Activated naive CD4-positive, alpha-beta T cell treated with Interleukin-2 at 50 U/mL for 16 hours (primary cell): ENCODE measurements around the gene FAT3.

Experiments used
- DNase-seq: peaks from one replicate; pipeline ENCODE4 v3.0.0-alpha.2; 2020

FAT3 gene

DNA sequence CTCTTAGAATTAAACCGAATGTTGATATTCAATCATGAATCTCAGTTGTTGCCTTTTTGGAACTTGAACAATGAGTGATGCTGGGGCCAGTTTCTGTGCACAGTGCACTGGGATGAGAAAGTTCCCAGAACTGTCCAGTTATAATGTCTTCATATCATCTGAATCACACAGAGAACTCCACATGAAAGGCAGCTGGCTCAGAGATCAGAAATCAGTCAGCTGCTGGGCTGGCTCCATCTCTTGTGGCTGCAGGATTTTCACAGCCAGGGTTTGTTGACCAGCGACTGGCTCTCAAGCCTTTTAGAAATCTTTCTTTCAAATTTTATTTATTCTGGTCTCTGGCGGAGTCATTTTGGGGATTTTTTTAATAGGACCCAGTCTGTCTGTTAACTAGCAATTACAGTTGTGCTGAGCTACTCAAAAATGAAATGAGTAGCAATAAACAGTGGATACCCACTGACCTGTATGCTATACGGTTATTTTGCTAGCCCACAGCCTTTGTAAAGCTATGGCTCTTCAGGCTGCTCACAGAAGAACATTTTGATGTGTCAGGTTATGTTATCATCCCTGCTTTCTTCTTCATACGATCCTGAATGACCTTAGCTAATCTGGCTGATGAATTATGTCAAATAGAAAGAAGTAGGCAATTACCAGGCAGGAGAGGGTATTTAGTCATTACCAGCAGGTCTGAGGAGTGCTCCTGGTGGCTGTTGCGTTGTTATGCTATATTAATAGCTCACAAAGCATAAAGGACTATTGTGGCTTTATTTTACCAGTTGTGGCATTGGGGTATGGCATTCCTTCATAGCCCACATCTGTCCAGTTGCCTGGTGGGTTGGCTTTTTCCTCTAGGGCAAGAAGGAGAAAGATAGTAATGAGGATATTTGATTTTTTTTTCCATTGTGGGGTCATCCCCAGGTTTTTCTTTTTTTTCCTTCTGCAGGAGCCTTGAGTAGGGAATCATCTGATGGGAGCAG lies 3.6 kb downstream of the FAT3 start:
- DNase-seq: no peak

DNA sequence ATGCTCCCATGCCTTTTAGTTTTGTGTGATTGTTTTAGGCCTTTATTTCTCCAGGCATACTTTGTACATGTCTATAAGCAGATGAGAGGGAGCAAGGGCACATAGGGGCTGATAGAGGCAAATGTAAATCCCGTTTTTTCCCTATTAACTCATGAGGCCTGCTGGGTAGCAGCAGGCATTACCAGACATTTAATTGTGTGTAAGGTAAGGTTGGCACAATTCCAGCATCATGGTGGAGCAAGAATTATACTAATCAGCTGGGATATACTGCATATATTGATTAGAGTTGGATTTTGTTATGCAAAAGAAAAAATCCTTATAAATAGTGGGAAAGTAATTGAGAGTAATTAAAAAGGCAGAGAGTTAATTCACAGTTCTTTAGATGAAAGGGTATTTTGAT lies 12.2 kb downstream of the FAT3 start:
- DNase-seq: no peak

DNA sequence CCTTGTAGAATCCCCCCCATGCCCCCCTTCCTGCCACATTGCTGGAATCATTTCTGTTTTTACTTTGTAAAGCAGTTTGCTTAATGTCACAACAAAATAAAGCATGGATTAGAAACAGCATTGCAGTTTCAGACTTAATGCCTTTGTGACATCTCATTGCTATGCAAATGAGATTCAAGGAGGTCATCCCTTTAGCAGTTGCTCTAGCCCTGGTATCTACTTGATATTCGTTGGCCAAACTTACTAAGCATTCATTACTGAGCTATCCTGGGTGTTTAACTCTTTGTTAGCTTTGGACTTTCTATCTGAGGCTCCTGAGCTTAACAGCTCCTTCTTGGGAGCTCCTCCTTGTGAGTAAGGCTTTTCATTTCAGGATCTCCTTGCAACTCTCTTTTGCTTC lies 16.3 kb downstream of the FAT3 start:
- DNase-seq: no peak

DNA sequence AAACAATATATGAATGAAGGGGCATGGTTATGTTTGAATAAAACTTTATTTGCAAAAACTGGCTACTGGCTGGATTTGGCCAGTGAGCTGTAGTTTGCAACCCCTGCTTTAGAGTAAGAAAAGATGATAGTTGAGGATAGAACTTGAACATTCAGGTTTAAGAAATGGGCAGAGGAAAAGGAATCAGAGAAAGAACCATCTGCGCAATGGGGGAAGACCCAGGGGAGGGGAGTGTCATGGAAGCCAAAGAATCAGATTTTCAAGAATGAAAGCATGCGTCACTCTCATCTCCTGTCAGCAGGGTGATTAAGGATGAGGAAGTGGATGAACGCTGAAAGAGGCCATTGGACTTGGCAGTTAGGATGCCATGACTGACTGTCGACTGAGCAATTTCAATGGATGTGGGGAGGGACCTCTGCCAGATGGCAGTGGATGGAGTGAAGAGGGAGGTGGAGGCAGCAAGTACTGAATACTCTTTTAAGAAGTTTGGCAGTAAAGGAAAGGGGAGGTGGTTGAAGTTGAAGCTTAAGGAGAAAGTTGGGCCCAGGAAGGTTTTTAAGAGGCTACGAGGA lies 21.2 kb downstream of the FAT3 start:
- no peak for DNase-seq

DNA sequence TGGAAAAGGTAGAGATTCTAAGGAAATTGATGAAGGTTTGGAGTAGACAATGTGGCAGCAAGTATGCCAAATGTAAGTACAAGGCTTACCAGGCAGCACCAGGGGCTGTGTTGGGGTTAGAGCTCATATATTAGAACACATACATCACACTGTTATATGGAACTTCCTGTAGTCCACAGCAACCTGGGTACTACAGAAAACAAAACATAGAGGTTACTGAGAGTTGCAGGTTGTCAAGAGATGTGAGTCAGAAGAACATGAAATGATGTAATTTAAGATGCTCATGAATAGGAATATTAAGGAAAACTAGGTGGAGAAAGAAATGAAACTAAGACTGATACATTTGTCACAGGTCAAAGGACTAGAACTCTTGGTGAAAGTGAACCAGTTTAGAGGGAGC lies 22.0 kb downstream of the FAT3 start:
- no peak for DNase-seq

DNA sequence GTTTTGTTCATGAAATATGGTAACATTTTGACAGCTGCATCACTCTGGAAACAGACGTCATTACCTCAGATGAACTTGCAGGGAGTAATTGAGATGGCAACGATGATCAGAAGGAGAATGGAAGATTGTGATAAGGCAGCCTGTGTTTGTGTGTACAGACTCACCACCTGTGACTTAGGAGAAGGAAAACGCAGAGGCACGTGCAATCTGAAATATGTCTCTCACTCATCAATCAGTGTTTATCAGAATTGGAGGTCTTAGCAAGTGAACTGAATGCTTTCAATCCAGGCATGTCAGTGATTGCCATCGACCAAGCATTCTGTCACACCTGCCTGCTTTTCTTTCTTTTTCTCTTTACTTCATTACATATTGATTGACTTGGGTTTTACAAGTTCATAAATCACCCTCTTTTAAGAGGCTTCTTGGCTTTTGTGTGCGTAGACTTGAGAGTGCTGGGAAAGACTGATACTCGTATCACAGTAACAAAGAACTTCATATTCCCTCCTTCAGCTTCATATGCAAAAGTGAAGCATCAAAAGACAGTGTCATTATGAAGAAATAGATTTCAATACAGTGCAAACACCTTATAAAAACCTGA lies 24.6 kb downstream of the FAT3 start:
- no peak for DNase-seq

DNA sequence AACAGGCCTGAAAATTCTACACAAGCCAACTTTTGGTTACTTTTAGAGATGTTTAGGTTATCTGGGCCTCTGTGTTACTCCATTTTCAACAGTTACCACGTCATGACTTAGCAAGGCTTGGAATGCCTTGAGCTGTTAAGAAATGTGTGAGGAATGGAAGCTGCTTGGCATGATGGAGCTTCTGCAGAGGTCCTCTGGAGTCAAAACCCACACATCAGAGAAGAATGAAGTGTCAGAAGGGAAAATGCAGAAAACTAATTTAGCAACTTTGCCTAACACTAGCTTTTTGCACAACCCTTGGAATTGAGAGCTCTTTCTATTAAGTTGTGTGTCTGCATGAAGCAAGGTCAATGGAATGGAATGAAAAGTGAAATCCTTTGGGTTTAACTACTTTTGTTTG lies 27.4 kb downstream of the FAT3 start:
- DNase-seq: no peak

DNA sequence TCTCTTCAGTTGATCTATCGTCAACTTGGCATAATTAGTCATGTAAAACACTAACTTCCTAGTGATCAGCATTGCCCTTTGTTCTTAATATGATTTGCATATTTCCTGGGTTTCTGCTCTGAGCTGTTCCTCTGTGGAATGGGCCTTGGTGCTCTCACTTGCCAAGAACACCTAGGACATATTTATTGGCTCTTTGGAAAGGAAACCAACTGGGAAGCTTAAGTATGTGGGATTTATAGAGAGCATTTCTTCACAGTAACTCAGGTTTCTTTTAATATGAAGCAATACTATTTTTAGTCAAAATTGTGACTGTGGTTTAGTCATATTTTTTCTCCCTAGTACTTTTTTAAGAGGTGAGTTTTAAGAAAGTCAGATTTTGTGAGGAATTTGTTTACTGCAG lies 28.8 kb downstream of the FAT3 start:
- DNase-seq: no peak

DNA sequence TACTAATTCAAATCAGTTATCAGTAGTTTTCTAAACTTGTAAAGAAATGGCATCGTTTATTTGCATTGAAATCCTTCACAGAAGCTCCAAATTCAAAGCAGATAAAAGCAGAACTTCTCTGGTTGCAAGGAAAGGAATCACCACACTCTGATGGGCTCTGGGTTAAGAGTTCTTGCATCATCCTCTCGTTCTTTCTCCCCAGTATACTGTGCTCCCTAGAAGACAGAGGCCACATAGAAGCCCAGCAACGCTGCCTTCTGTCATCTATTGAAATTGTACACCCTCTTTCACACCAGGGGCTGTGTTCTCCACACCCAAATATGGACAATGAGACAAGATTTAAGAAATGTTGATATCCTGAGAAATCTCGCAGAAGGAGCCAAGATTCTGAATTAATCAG lies 29.3 kb downstream of the FAT3 start:
- no peak for DNase-seq

DNA sequence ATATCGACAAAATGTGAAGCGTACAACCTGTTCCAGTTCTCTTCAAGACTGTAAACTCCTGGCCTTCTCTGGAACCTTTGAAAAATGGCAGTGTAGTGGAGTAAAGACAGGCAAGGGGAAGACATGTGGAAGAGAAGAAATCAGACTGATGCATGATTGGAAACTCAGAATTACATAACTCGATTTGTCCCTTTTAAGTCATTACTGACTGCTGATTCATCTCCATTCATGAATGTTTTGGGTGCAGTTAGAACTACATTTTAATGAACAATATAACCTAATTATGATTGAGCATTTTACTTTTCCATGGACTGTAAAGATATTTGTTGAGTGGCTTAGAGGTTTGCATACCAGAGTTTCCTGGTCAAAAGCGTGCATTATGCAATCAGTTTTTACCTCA lies 32.9 kb downstream of the FAT3 start:
- DNase-seq: no peak

DNA sequence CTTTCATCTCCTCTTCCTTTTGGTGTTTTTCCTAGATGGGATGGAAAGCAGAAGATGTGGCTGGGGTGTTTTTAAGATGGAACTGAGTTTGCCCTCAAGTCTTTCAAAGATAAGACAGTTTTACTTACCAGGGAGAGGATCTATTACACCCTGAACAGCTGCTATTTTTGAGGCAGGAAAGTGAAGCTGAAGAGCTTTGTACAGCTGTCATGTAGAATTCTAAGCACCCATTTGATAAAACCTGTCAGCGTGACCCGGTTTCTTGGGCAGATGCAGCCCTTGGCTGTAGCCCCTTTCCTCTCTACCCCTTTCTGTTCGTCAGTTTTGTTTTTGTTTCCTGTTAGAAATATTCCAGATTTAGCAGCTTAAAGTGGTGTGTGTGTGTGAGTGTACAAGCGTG lies 35.2 kb downstream of the FAT3 start:
- no peak for DNase-seq

DNA sequence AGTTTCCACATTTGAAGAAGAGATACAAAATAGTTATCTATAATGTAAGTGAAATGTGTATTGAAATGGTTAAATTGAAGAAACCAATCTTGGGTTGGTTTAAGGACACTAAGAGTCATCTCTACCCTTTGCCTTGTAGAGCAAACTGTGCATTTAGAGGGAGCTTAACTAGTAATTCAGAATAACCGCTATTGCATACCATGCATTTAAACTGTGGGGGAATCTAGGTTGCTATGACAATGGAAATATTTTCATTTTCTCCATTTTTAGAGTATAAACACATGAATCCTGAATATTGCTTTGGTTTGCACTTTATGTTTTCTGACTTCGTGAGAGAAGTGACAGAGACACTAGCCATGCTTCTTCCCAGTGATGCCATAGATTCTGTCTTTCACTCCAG lies 39.7 kb downstream of the FAT3 start:
- no peak for DNase-seq

DNA sequence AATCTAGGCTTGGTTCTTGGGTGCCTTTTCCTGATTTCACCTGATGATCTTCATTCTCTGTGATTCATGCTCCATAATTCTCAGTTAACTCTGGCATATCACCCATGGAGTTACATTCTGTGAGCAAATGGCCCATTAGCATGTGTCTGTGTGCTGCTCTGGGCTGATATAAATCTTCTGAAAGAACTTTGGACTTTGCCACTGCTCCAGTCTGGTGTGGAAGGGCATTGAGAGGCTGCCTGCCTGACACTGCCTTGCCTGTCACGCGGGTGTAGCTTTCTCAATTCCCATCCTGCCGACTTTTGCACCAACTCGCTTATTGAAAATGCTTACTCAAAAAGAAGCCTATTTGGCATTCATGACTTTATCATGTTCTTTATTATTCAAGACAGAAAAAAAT lies 42.2 kb downstream of the FAT3 start:
- DNase-seq: no peak

DNA sequence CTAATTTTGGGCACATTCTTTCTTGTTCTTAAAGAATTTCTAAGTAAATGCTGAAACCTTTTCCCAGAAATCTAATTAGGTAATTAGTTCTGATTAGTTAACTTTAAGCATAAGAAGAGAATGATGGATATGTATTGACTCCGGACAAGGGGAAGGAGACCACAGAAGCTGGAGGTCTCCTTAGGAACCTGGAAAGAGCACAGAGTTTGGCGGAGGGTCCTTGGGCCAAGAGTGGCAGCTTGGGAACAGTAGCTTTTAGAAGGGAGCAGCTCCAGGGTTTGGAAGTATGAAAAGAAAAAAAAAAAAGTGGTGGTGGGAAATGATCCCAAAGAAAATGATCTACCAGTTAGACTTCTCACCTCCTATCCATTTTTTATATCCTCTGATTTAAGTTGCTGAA lies 42.7 kb downstream of the FAT3 start:
- no peak for DNase-seq

DNA sequence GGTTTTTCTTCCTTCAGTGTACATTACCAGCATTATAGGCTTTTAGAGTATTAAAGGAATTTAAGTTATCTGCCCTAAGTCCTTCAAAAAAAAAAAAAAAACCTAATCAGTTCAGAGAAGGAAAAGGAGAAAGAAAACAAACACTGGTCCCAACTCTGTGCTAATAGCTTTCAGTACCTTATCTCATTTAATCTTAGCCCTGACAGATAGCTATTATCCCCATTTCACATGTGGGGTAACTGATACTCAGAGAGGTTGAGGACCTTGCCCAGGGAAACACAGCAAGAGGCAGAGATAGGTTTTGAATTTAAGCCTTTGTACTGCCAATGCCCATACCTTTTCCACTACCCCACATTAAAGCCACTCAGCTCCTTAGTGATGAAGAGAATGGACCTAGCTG lies 43.4 kb downstream of the FAT3 start:
- DNase-seq: no peak

DNA sequence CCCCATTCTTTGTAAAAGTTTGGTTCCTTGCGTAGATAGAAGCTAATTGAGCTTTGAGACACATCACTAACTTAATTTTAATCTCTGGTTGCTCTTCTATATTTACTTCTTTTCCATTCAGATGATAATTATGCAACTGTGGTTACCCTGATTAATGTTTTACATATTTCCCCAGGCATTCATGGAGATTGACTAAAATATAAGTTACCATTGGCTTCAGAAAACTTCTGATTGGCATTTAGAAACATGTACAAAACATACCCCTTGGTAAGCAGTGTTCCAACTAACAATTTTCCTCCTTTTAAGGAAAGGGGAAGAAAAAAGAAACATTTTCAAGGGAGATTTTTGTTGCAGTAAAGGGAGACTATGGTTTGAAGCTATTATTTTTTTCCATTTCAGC lies 43.9 kb downstream of the FAT3 start:
- DNase-seq: no peak

DNA sequence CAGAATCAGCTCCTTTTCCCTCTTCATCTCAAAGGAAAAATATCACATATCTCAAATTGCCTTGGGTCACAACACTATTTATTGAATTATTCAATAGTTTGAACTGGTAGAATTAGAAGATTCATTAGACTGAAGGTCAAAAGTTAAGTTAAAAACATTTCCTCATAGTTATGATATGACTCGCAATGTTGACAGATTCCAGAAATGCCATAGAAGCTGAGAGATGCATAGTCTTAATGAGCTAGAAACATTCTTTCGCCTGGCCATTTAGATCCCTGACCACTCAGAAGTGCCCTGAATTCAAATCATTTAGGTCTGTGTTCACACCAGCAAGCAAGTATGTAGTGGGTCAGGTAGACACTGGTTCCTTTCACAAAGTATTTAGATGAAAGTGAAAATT lies 44.4 kb downstream of the FAT3 start:
- no peak for DNase-seq

DNA sequence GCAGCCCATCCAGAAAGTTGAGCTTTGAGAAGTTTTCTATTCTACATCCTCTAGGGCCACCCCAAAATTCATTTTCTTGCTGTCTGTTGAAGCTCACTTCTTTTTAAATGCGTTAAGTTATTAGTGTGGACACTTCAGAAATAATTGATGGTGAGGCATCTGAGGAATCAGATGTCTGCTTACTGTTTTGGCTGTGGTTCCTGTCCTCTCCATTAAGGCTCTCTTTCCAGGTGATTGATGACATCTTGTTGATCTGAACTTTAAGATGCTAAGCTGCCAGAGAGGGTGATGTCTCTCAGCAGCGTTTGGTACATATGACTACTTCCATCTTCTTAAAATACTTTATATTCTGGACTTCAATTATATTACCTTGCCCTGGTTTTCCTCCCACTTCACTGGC lies 45.2 kb downstream of the FAT3 start:
- no peak for DNase-seq

DNA sequence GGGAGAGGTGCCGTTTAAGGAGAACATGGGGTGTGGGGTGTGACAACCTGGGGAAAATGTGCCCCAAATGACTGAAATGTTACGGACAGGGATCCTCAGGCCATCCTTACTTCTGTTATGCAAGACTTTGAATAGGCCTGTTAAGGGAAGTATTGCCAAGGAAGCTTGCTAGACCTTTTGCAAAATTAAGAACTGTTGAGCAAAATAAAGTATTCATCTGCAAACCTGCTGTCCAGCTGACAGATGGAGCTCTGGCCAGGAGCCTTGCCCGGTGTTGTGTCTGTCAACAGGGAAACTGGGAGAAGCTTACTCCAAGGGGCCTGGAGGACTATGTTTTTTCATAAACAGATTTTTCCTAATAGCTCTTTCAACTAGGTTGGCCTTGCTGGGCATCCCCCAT lies 48.0 kb downstream of the FAT3 start:
- DNase-seq: no peak
